SH-SY5Y (cell line): Measurements from ENCODE around the gene HLA-DPB1.

Experiments used
- GATA2 ChIP-seq: IDR thresholded peaks from 2 replicates; pipeline ENCODE4 v1.6.1; 2011; ENCODE audit warnings: mild to moderate bottlenecking, low read depth, low read length
- GATA3 ChIP-seq: IDR thresholded peaks from 2 replicates; pipeline ENCODE4 v1.6.1; 2011; ENCODE audit warnings: low read depth, mild to moderate bottlenecking, low read length, moderate library complexity

- no peak for TF ChIP-seq GATA2
- no peak for TF ChIP-seq GATA3
Measured at GRCh38 chr6:33123181-33123580, 47.4 kb downstream of the HLA-DPB1 start.
